ENCODE results near the gene SORCS2.

SORCS2 gene

GRCh38 chr4:7607156-7607910 lies 415.0 kb downstream of the SORCS2 start:
- DNase-seq = no peak

GRCh38 chr4:7608046-7608445 lies 415.7 kb downstream of the SORCS2 start:
- DNase-seq = no peak

DNA sequence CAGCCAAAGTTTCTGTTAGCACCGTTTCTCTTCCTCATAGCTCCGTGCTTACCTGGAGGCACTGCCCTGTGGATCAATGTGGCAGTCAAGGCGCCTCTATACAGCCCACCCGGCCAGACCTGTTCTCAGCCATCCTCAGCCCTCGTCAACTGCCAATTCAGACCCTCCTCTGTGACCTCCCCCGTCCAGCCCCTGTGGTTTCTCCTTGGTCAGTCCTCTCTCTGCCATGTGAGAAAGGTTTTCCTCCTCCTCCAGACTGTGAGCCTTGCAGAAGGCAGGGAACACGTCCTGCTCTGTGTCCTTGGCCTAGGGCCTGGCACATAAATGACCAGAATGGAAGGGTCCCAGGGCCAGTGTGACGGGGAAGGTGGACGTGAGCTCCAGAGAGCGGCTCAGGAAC lies 417.0 kb downstream of the SORCS2 start:
- DNase-seq = no peak

DNA sequence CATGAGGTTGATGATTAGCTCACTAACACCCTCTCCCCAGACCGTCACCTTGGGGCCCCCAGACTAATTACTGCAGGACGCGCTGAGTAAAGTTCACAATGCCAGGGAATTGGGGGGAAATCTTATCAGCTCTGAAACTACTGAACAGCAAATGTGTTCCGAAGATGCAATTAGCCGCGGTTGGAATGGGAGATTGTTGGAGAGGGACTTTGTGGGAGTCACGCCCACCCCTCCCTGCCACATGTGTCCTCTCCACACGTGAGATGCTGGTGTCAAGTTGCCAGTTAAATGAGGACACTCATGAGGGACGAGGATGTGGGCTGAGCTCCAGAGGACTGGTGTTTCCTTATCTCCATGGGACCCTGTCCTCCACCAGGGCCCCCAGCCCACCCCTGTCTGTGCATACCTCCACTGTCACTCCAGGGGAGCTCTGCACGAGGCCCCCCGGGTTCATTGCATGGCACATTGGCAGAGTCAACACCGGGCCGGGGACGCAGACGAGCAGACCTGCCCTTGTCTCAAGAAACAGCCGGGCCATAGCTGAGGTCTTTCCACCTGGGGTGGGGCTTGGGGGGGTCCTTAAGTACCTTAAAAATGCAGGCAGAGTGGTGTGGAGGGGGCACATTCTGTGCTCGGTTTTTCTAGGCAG lies 417.8 kb downstream of the SORCS2 start:
- DNase-seq = no peak

DNA sequence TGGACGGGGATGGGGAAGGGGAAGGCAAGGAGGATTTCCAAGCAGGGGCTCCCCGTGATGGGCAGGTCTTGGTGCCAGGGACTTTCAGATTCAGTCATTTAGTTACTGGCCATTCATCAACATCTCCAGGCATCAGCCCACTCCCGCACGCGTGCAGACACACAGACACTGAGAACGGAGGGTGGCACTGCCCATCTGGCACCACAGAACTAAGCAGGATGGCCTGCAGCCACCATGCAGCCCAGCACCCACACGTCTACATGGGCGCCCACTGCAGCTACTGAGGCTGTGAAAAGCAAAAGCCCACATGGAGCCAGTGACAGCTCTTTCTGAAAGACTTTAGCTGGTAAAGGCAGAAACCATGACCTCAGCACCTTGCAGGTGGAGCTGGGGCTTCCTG lies 418.5 kb downstream of the SORCS2 start:
- no peak for DNase-seq

GRCh38 chr4:7612311-7612897 lies 420.1 kb downstream of the SORCS2 start:
- DNase-seq = no peak

- no peak for DNase-seq
Observed at GRCh38 chr4:7614350-7614949, 422.1 kb downstream of the SORCS2 start.

GRCh38 chr4:7616193-7616592 lies 423.9 kb downstream of the SORCS2 start:
- DNase-seq = no peak

DNA sequence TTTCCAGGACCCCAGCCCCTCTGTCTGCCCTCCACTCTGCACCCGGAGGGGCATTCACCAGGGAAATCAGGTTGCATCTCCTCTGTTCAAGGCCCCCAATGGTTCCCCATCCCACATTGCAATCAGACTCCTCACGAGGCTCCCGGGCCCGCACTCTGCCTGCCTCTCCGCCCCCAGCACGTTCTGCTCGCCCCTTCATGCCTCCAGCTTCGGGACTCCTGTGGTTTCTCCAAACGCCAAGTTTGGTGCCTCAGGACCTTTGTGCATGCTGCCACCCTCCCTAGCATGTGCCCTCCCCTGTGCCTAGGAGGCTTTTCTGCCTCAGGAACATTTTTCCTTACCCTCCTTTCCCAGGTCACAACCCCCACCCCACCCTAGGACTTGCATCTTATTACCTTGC lies 426.0 kb downstream of the SORCS2 start:
- DNase-seq = no peak

DNA sequence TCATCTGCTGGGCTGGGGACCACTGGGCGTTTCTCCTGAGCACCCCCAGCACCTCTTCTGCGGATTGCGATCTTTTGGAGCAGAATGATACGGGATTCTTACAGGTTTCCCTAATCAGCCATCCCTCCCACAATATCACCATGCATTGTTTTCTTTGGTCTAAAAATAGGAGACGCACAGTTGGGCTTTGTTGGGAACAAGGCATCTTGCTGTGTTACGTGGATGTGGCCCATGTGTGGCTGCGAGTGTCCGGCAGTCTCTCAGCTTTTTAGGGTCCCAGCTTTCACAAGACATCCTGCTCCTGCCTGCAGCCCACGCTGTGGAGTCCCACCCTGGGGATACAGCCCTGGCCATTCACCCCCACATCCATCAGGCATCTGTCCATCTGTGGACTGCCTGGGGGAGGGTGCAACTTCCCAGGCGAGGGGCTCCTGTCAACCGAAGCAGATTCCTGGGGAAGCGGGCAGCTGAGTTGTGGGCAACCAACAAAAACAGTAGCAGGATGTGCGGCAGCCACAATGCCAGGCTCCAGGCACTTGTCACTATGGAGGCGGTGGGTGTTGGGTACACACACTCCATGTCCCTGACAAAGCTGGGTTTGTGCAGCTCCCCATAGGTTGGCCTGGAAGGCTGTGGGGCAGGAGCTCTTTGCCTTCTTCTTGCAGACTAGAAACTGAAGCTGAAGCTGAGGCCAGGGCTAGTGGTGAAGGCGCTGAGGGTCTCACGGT lies 427.9 kb downstream of the SORCS2 start:
- no peak for DNase-seq

- no peak for DNase-seq
Observed at GRCh38 chr4:7620814-7621176, 428.5 kb downstream of the SORCS2 start.

DNA sequence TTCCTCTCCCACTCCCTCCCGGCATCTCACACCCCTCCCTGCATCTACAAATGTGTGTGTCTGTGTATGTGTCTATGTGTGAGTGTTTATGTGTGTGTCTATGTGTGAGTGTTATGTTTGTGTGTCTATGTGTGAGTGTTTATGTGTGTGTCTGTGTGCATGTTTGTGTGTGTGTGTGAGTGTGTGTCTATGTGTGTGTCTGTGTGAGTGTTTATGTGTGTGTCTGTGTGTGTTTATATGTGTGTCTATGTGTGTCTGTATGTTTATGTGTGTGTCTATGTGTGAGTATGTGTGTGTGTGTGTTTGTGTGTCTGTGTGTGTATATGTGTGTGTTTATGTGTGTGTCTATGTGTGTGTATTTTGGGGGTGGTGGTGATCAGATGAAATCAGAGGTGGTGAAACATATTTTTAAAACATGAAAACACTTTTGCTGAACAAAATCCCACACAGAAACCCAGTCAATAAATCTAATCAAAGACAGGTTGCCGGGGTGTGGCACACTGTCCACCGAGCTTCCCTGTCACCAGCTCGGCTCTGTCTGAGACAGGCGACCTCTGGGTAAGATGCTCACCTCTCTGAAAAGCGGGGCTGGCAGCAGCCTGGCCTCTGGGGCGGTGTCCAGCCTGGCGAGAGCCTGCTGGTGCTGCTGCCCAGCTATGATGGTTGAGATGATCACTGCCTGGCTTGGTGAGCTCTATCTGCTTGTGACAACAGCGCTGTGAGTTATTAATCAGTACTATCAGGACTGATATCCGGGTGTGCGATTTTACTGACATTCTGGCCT lies 429.1 kb downstream of the SORCS2 start:
- no peak for DNase-seq

- DNase-seq = no peak
Observed at GRCh38 chr4:7622371-7622770, 430.0 kb downstream of the SORCS2 start.

DNA sequence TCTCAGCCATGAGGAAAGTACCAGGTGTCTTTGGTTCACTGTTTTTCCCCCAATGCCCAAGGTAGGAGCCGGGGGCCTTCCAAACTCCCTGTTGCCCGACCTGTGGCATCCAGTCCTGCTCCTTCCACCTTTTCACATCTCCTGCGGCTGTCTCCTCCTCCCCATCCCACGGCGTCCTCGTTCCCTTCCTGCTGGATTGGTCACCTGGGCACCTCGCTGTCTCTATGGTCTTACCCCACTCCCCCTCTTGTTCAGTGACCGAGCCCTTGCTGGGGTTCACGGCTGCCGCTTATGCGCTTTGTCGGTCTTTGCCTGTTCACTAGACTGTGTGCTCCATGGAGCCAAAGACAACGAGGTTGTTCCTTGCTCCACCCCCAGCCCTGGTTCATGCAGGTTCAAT lies 431.1 kb downstream of the SORCS2 start:
- DNase-seq = no peak

GRCh38 chr4:7624396-7624980 lies 432.1 kb downstream of the SORCS2 start:
- no peak for DNase-seq

GRCh38 chr4:7625071-7625470 lies 432.7 kb downstream of the SORCS2 start:
- DNase-seq = no peak

GRCh38 chr4:7626531-7626930 lies 434.2 kb downstream of the SORCS2 start:
- no peak for DNase-seq

- no peak for DNase-seq
Observed at GRCh38 chr4:7627251-7628250, 435.2 kb downstream of the SORCS2 start.

- no peak for DNase-seq
Observed at GRCh38 chr4:7628432-7628831, 436.1 kb downstream of the SORCS2 start.

DNA sequence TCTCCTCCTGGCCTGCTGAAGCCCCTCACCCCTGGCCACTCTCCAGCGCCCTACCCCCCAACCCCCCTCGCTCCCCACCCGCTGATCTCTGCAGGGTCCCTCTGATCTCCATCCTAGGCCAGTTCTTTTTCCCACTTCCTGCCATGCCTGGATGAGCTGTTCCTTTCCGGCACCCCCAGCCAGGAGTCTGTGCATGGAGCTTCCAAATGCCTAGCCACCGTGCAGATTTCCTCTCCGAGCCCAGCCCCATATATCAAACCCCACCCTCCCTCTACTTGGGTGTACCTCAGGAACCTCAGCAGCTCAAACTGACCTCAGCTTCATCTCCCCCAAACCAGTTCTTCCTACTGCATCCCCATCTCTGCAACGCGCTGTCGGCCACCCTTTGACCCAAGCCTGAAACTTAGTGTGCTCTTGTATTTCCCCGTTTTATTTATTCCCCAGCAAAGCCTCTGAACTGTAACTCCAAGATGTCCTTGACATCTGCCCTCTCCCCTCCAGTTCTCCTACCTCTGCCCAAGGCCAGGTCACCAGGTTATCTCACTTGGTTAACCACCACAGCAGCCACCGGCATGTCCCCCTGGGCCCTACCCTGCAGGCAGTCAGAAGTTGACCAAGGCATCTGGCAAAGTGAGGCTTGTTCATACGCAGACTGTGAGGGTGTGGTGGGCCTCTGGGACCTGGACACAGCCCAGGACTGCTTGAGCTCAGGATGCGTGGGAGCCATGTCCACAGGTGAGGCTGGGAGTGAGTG lies 437.3 kb downstream of the SORCS2 start:
- DNase-seq = no peak
